Fibroblast of the aortic adventitia (primary cell): ENCODE results near the gene PSMG4. TPM values are rescaled to one million over a fixed set of nuclear protein-coding genes. Genes with fewer than 3 reads are reported as not detected.

Experiments used
- DNase-seq: peaks from one replicate; pipeline ENCODE4 v3.0.0-alpha.2; 2010; ENCODE audit warnings: low read depth
- H3K4me3 ChIP-seq: 2 replicates; pipeline ENCODE4 v1.5.1; 2011; ENCODE audit warnings: low read depth, mild to moderate bottlenecking, control low read depth, low read length, moderate library complexity
- total RNA-seq: library from RNA; depleted of rRNA; stranded (reverse); fragments of >200 nt; gene quantifications from 2 replicates; pipeline ENCODE4 v1.2.3, GENCODE V29; 2012; ENCODE audit warnings: low replicate concordance
- TF ChIP-seq, protein P1 (sequence below): IDR thresholded peaks from 2 replicates; pipeline ENCODE4 v1.5.1; 2011; ENCODE audit warnings: mild to moderate bottlenecking, low read length, control low read depth, inconsistent platforms; ENCODE audit not compliant: insufficient read depth

The PSMG4 gene
- total RNA-seq, 1 donor, result 15.4 TPM

DNA sequence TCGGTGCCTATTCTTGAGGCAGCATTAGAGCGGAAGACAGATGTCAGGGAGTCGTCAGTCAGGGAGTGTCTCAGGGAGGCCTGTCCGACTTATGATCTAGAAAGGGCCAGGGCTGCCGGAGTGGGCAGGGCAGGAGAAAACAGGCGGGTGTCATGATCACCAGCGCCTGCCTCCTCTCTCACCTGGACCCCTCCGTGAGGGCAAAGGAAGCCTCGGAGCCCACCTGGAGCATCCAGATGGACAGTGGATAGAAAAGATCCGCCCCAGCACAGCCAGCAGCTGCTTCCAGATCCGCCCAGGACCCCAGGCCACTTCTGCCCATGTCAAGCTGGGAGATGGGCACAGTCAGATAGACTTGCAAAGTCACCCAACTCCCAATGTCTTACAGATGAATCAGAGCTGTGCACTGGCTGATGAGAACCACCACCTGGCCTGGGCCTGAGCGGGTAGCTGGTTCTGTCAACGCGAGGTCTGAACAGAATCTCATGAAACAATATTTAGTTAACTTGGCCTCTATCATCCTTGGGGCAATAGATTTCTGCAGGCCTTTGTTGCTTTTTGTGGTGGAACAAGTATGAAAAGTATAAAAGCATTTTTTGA is 22.2 kb downstream of the PSMG4 start:
- TF ChIP-seq, protein P1, sequence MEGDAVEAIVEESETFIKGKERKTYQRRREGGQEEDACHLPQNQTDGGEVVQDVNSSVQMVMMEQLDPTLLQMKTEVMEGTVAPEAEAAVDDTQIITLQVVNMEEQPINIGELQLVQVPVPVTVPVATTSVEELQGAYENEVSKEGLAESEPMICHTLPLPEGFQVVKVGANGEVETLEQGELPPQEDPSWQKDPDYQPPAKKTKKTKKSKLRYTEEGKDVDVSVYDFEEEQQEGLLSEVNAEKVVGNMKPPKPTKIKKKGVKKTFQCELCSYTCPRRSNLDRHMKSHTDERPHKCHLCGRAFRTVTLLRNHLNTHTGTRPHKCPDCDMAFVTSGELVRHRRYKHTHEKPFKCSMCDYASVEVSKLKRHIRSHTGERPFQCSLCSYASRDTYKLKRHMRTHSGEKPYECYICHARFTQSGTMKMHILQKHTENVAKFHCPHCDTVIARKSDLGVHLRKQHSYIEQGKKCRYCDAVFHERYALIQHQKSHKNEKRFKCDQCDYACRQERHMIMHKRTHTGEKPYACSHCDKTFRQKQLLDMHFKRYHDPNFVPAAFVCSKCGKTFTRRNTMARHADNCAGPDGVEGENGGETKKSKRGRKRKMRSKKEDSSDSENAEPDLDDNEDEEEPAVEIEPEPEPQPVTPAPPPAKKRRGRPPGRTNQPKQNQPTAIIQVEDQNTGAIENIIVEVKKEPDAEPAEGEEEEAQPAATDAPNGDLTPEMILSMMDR, result no peak
- peak; percentile 30 for DNase-seq
- H3K4me3 ChIP-seq, result no peak overlapping the region

DNA sequence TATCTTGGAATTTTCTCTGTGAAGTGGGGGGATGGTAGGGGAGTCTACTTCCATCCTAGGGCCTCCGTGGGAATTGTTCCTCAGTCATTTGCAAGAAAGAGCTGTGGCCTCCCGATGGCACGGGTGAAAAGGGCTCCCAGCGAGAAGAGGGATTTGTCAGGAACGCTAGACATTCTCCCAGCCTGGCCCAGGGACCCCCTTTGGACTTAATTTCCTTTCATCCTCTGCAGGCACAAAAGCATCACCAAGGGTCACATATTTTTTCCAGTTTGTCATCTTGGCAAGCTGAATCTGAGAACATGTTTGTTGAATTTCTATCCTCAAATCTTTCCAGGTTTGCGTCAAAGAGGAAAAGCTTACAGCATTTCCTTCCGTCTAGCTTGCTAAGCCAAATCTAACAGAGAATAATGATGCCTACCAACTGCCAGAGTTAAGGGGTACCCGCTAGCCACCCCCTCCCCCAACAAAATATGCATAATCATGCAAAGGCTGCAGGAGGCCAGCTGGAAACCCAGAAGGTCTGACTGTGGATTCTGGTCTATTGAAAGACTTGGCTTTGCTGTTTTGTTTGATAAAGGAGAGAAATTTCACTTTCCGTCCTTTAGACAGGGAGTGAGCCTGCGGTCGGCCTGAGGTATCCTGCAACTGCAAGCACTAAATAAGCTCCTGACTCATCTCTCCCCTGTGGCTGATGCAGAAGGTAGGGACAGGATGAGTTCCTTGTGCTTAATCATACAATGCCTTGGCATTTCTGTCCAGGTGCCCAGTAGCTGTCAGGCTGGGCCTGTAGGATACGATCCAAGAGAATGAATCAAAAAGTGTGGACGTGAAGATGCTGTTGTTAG is 23.1 kb downstream of the PSMG4 start:
- TF ChIP-seq, protein P1, result no peak
- peak; percentile 97 for DNase-seq

GRCh38 chr6:3282476-3283236 is 23.9 kb downstream of the PSMG4 start:
- TF ChIP-seq, protein P1, result no peak
- no peak overlapping the region for H3K4me3 ChIP-seq
- no peak for DNase-seq

More for the DNA sequence above, 23.1 kb downstream of the PSMG4 start:
- no peak overlapping the region for H3K4me3 ChIP-seq

- no peak overlapping the region for H3K4me3 ChIP-seq
- TF ChIP-seq, protein P1, result no peak
- no peak for DNase-seq
Measured at GRCh38 chr6:3283241-3283640, 24.5 kb downstream of the PSMG4 start.

DNA sequence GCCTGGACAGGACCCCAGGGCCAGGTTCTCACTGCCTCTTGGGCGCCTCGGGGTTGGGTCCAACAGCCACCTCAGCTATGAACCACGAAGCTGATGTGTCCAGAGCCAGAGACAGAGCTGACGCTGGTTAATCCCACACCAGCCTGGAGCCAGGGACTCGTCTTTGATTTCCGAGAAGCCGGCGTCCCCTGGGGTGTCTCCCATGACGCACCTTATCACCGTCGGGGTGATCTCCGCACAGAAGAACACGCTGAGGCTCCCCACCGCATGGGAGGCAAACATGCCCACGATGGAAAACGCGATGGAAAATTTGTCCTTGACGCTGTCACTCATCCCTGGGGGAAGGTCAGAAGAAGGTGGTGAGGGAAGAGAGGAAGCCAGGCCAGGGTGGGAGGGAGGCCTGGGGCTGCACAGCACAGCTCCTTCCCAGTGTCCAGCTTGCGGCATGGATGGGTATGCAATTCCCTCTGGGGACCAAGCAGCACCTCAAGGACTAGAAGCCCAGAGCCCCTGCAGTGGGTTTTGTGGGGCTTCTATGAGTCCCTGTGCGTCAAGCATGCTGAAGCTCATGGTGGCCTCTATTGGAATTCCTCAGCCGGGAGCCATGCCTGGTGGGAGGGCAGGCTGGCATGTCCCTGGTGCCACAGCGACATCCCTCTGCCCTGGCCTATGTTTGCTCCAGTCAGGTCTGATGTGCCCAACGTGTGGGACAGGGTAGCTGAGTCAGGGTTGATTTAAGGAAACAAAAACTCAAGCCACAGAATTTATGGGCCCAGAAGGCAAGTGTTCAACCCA is 25.1 kb downstream of the PSMG4 start:
- DNase-seq, result no peak
- TF ChIP-seq, protein P1, result no peak
- no peak overlapping the region for H3K4me3 ChIP-seq

- DNase-seq, result no peak
- TF ChIP-seq, protein P1, result no peak
- no peak overlapping the region for H3K4me3 ChIP-seq
Measured at GRCh38 chr6:3284436-3284876, 25.7 kb downstream of the PSMG4 start.
